Measurements from ENCODE around the gene OPCML.

Gene OPCML

DNA sequence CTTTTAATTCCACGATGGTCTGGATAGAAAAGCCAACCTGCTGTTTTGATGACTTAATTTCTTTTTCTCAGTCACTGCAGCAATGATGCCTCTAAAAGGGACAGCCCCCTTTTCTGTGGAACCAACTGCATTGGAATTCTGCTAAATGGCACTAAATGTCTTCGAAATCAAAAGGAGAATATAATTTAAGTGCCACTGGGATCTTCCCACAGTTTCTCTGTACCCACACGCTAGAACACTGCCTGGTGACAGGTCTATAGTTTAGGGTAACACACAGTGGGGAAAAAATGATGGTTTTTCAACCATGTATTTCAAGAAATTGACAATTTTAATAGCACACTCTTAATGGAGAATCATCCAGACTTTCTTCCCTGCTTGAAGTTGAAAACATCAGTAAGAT lies 182.3 kb downstream of the OPCML start:
- DNase-seq, result no peak

DNA sequence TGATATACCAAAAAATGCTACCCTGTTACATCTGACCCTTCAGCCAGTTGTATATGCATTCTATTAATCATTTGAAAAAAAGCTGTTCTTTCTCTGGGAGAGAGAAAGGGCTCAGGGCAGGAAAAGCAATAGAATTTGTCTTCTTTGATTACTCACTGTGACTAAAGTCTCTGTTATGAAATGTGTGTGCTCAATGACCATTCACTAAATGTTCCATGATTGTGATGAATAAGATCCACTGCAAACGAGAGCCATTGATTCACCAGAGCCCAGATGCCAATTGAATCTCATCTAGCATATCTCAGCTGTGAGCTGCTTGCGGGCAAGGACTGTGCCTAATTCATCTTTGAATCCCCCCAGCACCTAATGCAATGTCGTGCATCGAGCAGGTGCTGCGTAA lies 184.3 kb downstream of the OPCML start:
- DNase-seq, result no peak

DNA sequence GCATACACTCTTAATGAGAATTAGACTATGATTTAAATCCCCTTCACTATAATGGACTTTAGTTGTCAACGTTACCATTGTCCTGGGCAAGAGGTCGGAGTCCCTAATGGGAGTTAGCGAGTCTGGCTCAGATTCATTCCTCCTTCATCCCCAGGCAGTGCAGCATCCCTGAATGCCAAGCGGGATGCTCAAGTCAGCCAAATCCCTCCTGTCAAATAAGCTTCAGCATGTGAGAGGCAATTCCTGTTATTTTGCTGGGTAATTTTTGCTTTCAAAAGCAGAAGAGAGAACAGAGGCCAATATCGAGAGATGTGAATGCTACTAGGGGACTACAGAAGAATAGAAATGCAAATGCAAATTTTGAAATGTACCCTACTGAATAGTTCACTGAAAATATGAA lies 186.2 kb downstream of the OPCML start:
- no peak for DNase-seq

GRCh38 chr11:133343951-133344350 lies 188.3 kb downstream of the OPCML start:
- no peak for DNase-seq

DNA sequence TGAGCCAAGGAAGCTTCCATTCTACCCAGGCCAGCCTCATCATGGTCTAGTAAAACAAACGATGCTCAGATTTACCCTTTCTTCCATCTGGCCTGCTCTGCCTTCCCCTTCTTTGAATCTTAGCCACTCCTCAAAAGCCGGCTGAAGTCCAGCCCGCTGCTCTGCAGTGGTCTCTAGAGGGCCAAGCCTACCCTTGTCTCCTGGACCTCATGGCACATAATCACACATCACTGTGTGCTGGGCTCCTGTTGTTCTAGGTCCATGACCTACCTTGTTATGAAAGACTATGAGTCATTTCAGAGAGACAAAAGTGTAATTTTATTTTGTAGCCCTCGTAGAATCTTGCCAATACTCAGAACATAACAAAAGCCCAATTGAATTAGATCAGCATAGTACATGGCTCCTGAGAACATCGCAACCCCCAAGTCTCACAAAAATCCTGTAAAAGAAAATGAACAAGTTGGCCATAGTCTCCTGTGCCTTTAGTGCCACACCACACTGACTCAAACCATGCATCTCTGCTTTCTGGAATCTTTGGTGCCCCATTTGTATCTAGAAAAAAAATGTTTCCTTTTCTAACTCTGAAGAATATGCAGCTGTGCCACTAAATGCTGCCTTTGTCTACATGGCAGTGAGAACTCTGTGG lies 192.7 kb downstream of the OPCML start:
- no peak for DNase-seq

DNA sequence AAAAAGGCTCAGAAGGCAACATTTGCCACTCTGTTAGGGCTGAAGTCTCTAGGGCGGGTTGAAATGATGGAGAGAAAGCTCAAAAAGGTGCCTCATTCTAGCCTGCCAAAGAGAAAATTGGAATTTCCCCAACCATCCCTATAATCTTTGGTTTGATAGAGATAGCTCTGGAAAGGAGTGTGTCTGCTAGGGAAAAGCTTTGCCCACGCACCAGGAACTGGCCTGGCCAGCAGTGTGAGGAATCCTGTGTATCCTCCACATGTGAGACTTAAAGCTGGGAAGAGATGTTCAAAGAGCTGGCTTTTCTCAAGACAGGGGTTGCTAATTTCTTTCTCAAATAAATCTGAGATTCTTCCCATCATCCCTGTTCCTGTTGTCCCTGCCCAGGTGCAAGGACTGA lies 193.7 kb downstream of the OPCML start:
- DNase-seq, result no peak

- no peak for DNase-seq
Measured at GRCh38 chr11:133337951-133338418, 194.3 kb downstream of the OPCML start.

GRCh38 chr11:133337193-133337592 lies 195.1 kb downstream of the OPCML start:
- DNase-seq, result no peak

DNA sequence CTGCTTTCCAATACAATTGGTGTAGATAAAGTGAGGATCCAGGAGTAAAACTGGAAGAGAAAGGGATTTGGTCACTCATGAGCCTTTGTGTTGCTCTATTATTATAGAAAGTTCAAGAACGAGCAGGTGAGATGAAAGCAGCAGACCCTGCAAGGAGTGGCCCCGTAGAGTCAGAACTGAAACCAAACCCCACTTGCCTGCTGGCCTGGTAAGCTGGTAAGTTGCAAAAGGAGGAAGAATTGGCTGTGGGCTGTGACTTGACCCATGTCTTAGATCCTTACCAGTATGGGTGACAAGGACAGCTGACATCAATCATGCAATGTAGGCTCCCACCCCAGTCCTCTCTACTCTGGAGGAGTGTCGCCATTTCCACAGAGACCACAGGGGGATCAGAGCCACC lies 201.3 kb downstream of the OPCML start:
- DNase-seq, result no peak

GRCh38 chr11:133326849-133327248 lies 205.5 kb downstream of the OPCML start:
- DNase-seq, result no peak

GRCh38 chr11:133326332-133326731 lies 206.0 kb downstream of the OPCML start:
- no peak for DNase-seq

DNA sequence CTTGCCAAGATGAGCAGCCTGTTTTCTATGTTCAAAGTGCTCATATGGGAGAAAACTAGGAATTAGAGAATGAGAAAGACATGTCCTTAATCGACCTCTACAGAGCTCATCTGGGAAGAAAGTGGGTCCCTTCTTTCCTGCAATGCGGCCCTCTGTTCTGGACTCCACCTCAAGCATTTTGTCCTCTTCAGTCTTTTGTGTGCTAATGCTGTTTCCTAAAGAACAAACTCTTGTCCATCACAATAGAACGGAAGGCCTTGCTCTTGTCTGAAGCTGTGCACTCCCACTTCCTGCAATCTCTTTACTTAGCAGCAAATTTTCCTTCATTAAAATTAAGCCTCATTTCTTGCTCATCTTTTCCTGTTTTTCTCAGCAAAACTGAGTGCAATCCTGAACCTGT lies 206.6 kb downstream of the OPCML start:
- no peak for DNase-seq

DNA sequence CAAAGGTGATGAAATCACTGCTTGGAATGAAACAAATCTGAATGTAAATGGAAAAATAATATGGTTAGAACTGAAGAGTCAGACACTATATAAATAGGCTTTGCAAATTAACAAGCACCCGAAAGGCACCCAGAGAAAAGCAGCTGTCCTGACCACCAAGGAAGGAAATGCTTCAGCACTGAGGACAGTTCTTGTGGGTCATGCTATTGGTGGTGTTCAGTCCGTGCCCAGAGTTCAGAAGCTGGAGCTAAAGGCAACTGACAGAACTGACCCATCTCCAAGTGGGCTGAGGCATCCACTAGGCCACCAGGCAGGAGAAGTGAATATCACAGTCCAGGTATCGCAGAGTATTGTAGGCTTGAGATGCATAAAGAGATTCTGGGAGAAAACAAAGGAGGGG lies 208.9 kb downstream of the OPCML start:
- DNase-seq, result no peak

GRCh38 chr11:133318221-133318620 lies 214.1 kb downstream of the OPCML start:
- DNase-seq, result no peak

DNA sequence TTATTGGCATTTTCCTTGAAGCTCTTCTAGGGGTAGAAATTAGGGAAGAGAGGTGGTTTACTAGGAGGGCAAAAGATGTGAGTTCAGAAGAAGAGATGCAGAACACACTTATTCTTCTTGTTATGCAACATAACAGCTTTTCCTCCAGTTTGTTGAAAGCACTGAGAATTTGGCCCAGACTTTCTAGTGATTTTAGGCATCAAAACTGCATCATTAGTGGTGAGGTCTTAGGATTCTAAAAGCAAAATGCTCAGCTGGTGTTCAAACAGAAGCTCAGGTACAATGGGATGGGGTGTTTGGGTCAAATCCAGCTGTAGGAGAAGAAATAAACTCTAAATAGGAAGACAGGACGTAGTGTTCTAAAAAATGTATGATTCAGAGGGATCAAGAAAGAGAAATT lies 221.1 kb downstream of the OPCML start:
- no peak for DNase-seq

DNA sequence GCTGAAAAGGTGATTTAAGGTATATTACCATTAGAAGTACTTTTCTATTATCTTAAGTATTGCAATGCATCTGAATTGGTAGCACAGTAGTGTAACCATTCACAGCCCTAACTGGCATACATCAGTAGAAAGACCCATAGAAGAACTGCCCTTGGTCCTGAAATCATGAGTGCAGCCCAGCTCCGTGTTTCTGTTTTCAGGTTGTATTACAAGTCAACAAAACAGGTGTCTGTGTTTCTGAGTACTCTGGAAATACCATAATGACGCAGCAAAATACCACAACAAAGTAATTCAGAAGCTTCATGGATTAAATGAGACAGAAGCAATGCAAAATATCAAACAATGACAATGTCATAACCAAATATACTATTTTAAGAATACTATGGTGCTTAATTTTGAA lies 226.3 kb downstream of the OPCML start:
- DNase-seq, result no peak

DNA sequence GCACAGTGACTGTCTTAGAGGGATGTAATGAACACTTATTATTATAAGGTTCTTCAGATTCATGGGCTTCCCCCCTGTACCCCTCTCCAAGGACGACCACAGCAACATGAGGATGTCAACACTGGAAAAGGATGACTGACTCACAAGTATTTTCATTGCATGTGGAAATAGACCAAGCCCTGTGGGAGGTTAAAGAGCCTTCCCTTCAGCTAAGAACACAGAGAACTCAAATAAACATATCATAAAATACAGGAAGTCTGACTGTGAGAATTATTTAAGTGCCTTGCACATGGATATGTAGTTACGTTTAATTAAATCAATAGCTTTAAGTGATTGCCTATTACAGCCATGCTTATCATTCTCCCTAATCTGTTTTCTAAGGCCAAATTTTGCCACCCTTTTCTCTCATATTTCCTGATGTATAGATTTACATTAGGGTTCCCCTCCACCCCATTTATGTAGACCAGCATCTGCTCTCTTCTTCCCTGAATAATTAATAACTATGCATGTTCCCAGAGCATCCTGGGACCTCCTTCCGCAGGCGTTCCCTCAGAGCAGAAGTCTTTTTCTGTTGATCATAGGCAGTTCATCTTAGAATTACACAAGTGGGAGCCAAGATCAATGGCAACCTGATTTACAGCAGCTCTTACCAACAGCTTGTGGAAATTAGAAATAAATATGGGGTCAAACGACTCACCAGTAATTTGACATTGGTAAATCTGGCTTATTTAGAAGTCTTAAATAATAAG lies 226.9 kb downstream of the OPCML start:
- DNase-seq, result no peak

- no peak for DNase-seq
Measured at GRCh38 chr11:133303262-133303661, 229.0 kb downstream of the OPCML start.

GRCh38 chr11:133302056-133302455 lies 230.2 kb downstream of the OPCML start:
- DNase-seq, result no peak

GRCh38 chr11:133300666-133301065 lies 231.6 kb downstream of the OPCML start:
- DNase-seq, result no peak

DNA sequence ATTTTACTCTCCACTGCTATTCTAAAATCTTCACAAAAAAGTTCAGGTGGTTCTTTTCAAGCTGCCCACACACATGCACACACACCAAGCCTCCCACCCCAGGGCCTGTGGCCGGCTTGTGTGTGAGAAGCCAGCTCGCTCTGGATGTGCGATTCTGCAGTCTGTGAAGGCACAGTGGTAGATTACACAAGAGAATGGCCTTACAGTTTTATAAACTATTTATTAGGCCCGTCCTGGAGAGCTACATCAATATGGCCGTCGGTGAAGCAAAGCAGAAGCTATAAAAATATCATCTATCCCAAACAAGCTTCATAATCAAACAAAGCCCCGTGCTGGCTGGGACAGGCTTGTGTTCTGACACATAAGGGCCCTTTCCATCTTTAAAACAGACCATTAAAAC lies 240.5 kb downstream of the OPCML start:
- no peak for DNase-seq

DNA sequence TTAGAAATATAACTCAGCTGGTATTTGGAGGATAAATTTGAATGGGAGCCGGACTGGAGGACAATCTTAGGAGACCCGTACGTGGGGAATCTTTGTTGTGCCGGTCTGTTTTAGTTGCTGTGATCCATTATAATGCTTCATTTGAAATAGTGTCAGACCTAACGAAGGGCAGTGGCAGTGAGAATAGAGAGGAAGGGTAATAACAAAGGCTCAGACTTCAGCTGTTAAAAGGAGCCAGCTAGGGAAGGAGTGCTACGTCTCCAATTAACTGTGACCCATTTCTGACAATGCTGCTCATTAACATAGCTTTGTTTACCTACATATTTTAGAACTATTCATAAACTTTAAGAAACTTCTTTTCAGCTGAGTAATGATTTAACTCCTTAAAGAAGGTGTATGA lies 246.9 kb downstream of the OPCML start:
- DNase-seq, result no peak

DNA sequence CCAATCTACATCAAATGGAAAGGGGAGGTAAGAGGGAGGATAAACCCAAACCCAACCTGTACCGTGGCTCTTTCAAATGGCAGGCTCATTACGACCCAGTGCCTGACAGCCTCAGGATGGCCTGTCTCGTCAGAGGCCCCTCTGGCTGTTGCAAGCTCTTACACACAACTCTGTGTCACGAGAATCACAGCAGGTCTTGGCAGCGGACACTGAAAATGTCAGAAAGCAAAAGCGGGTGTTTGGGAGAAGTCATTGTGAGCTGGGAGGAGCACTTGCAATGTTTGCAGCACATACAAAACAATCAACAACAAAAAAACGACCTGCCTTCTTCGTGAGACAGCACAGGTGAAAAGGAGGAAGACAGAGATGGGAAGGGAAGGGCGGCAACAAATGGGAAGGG lies 248.1 kb downstream of the OPCML start:
- no peak for DNase-seq

GRCh38 chr11:133277886-133278285 lies 254.4 kb downstream of the OPCML start:
- no peak for DNase-seq

Data from NCI-H82 (cell line).